MM.1S (cell line): ENCODE measurements around the gene LANCL3.

ENCODE experiments used
- DNase-seq: peaks from one replicate; pipeline ENCODE4 v3.0.0-alpha.2; 2015
- H2AFZ ChIP-seq: fragments of 300-600 bp; sonication (generic); 2 replicates; pipeline ENCODE4 v1.6.0; 2016; ENCODE audit warnings: antibody characterized with exemption, low read length
- H3F3A ChIP-seq: fragments of 300-600 bp; sonication (generic); 2 replicates; pipeline ENCODE4 v1.6.1; 2016; ENCODE audit warnings: mild to moderate bottlenecking, antibody characterized with exemption, low read length, moderate library complexity, mixed read lengths; ENCODE audit not compliant: insufficient read depth
- H3K27ac ChIP-seq: fragments of 300-600 bp; sonication (generic); 2 replicates; pipeline ENCODE4 v1.5.1; 2016; ENCODE audit warnings: mild to moderate bottlenecking, low read length
- H3K27me3 ChIP-seq: fragments of 300-600 bp; sonication (generic); replicated peaks from 2 replicates; pipeline ENCODE4 v1.6.0; 2016; ENCODE audit warnings: low read length; ENCODE audit not compliant: insufficient read depth
- H3K36me3 ChIP-seq: fragments of 300-600 bp; sonication (generic); replicated peaks from 2 replicates; pipeline ENCODE4 v1.6.1; 2016; ENCODE audit warnings: mild to moderate bottlenecking, low read length, mixed read lengths; ENCODE audit not compliant: insufficient read depth
- H3K4me1 ChIP-seq: fragments of 300-600 bp; sonication (generic); 2 replicates; pipeline ENCODE4 v1.6.1; 2016; ENCODE audit warnings: low read length, mixed read lengths
- H3K4me2 ChIP-seq: fragments of 300-600 bp; sonication (generic); 2 replicates; pipeline ENCODE4 v1.6.0; 2016; ENCODE audit warnings: low read depth, low read length
- H3K4me3 ChIP-seq: fragments of 300-600 bp; sonication (generic); 2 replicates; pipeline ENCODE4 v1.5.1; 2016; ENCODE audit warnings: low read length, mixed read lengths
- H3K79me2 ChIP-seq: fragments of 300-600 bp; sonication (generic); 2 replicates; pipeline ENCODE4 v1.6.1; 2016; ENCODE audit warnings: mixed run types, low read length, mixed read lengths
- H3K9ac ChIP-seq: fragments of 300-600 bp; sonication (generic); 2 replicates; pipeline ENCODE4 v1.6.1; 2016; ENCODE audit warnings: low read length, mixed read lengths
- H3K9me2 ChIP-seq: fragments of 300-600 bp; sonication (generic); replicated peaks from 2 replicates; pipeline ENCODE4 v1.6.1; 2016; ENCODE audit warnings: mild to moderate bottlenecking, low read length, mixed read lengths; ENCODE audit not compliant: insufficient read depth
- H3K9me3 ChIP-seq: fragments of 300-600 bp; sonication (generic); replicated peaks from 2 replicates; pipeline ENCODE4 v1.6.1; 2016; ENCODE audit warnings: mild to moderate bottlenecking, low read length, mixed read lengths; ENCODE audit not compliant: insufficient read depth
- H4K20me1 ChIP-seq: fragments of 300-600 bp; sonication (generic); 2 replicates; pipeline ENCODE4 v1.6.1; 2016; ENCODE audit warnings: mild to moderate bottlenecking, low read length, moderate library complexity, mixed read lengths; ENCODE audit not compliant: insufficient read depth
- EZH2 ChIP-seq: fragments of 300-600 bp; sonication (generic); optimal IDR thresholded peaks from 2 replicates; pipeline ENCODE3; 2017; ENCODE audit warnings: low read depth, mild to moderate bottlenecking, antibody characterized with exemption, low read length, mixed read lengths
- EZH2phosphoT487 ChIP-seq: fragments of 300-600 bp; sonication (generic); IDR thresholded peaks from 2 replicates; pipeline ENCODE4 v1.6.1; 2018; ENCODE audit warnings: antibody characterized with exemption, low read length
- TF ChIP-seq, protein P1 (sequence below): fragments of 300-600 bp; sonication (generic); IDR thresholded peaks from 2 replicates; pipeline ENCODE4 v1.5.1; 2016; ENCODE audit warnings: antibody characterized with exemption, low read length, mixed read lengths

Gene LANCL3

GRCh38 chrX:37613933-37614332 lies 42.5 kb downstream of the LANCL3 start:
- TF ChIP-seq EZH2phosphoT487 = no peak
- no peak for TF ChIP-seq EZH2
- TF ChIP-seq, protein P1, sequence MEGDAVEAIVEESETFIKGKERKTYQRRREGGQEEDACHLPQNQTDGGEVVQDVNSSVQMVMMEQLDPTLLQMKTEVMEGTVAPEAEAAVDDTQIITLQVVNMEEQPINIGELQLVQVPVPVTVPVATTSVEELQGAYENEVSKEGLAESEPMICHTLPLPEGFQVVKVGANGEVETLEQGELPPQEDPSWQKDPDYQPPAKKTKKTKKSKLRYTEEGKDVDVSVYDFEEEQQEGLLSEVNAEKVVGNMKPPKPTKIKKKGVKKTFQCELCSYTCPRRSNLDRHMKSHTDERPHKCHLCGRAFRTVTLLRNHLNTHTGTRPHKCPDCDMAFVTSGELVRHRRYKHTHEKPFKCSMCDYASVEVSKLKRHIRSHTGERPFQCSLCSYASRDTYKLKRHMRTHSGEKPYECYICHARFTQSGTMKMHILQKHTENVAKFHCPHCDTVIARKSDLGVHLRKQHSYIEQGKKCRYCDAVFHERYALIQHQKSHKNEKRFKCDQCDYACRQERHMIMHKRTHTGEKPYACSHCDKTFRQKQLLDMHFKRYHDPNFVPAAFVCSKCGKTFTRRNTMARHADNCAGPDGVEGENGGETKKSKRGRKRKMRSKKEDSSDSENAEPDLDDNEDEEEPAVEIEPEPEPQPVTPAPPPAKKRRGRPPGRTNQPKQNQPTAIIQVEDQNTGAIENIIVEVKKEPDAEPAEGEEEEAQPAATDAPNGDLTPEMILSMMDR = no peak
- H3K4me3 ChIP-seq = no peak overlapping the region
- no peaks in the 10 kb centered on the region for H4K20me1 ChIP-seq
- H2AFZ ChIP-seq = no peak overlapping the region
- H3K4me1 ChIP-seq = no peaks in the 10 kb centered on the region
- DNase-seq = no peak
- no peak overlapping the region for H3K27ac ChIP-seq
- no peaks in the 10 kb centered on the region for H3K9me3 ChIP-seq
- H3K9me2 ChIP-seq = no peaks in the 10 kb centered on the region
- no peak overlapping the region for H3K4me2 ChIP-seq
- H3K9ac ChIP-seq = no peak overlapping the region
- H3K36me3 ChIP-seq = no peaks in the 10 kb centered on the region
- H3K79me2 ChIP-seq = no peaks in the 10 kb centered on the region
- H3F3A ChIP-seq = no peaks in the 10 kb centered on the region
- H3K27me3 ChIP-seq = no peaks in the 10 kb centered on the region

DNA sequence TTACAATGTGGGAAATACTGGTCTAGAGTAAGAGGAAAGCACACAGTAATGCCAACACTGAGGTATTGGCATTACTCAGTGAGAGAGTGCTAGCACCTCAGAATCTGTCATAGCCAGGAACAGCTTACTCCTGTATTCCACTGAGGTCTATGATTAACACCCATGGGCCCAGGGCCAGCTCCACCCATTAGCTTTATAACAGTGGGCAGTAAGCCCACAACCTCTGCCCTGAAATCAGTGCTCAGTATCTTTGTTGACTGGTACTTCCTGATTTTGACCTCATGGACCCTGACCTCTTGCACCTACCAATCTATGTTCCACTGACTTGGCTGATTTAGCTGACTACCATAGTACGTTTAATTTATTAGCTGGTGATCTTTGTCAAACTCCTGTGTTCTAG lies 56.1 kb downstream of the LANCL3 start:
- no peaks in the 10 kb centered on the region for H3F3A ChIP-seq
- no peaks in the 10 kb centered on the region for H3K27me3 ChIP-seq
- H3K4me2 ChIP-seq = no peak overlapping the region
- no peaks in the 10 kb centered on the region for H3K36me3 ChIP-seq
- H4K20me1 ChIP-seq = no peaks in the 10 kb centered on the region
- no peak overlapping the region for H3K4me3 ChIP-seq
- H3K9me2 ChIP-seq = no peaks in the 10 kb centered on the region
- DNase-seq = no peak
- H3K27ac ChIP-seq = no peak overlapping the region
- no peak for TF ChIP-seq EZH2phosphoT487
- TF ChIP-seq, protein P1 = no peak
- no peak for TF ChIP-seq EZH2
- no peak overlapping the region for H3K9ac ChIP-seq
- no peak overlapping the region for H2AFZ ChIP-seq
- H3K4me1 ChIP-seq = no peaks in the 10 kb centered on the region
- H3K79me2 ChIP-seq = no peaks in the 10 kb centered on the region
- H3K9me3 ChIP-seq = no peaks in the 10 kb centered on the region

DNA sequence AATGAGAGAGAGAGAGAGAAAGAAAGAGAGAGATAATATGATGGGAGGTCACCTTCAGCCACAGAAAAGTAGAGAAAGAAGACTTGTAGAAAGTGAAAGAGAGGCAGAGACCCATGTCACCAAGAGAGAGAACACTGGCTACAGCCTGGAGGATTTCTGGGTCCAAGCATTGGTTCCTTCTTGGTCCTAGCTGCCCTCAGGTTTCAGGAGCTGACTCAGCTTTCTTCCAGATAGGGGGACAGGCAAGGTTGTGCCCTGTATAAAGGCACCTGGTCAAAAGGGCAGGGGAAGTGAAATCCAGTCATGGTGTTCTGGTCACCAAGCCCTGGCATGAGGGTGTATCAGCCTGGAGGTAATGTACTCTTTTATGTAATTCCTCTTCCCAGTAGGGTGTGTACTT lies 66.6 kb downstream of the LANCL3 start:
- H3K27ac ChIP-seq = no peak overlapping the region
- H3K4me2 ChIP-seq = no peak overlapping the region; the same call in 1 of the 2 replicates
- no peaks in the 10 kb centered on the region for H3K36me3 ChIP-seq
- no peaks in the 10 kb centered on the region for H3K9me2 ChIP-seq
- H3K9ac ChIP-seq = no peak overlapping the region
- H3K4me3 ChIP-seq = no peak overlapping the region
- H3K79me2 ChIP-seq = no peaks in the 10 kb centered on the region
- H3K9me3 ChIP-seq = no peaks in the 10 kb centered on the region
- no peaks in the 10 kb centered on the region for H3K27me3 ChIP-seq
- DNase-seq = peak; percentile 7
- TF ChIP-seq EZH2 (no peak), EZH2phosphoT487 (no peak)
- TF ChIP-seq, protein P1 = no peak
- H3F3A ChIP-seq = no peaks in the 10 kb centered on the region
- no peaks in the 10 kb centered on the region for H4K20me1 ChIP-seq
- H3K4me1 ChIP-seq = peaks cover 8% of the 10 kb centered on the region; the same call in 1 of the 2 replicates
- no peak overlapping the region for H2AFZ ChIP-seq
